Duodenal mucosa (tissue), 2 donors: Measurements from ENCODE around the gene VSIG8.

Experiments used
- H3K27ac ChIP-seq: one replicate; pipeline ENCODE4 v1.7.0; 2013; ENCODE audit warnings: low read depth, low read length
- H3K27me3 ChIP-seq, 2 donors: one replicate each; pipeline ENCODE4 v1.7.0; 2013; ENCODE audit warnings: low read length in 2 of 2, control low read depth in 1 of 2; ENCODE audit not compliant: insufficient read depth in 2 of 2, control insufficient read depth in 1 of 2
- H3K36me3 ChIP-seq, 2 donors: one replicate each; pipeline ENCODE4 v1.7.0; 2013; ENCODE audit warnings: low read length in 2 of 2, control low read depth in 1 of 2; ENCODE audit not compliant: insufficient read depth in 2 of 2, control insufficient read depth in 1 of 2
- H3K4me1 ChIP-seq, 2 donors: one replicate each; pipeline ENCODE4 v1.7.0; 2013; ENCODE audit warnings: low read length in 2 of 2, control low read depth in 1 of 2; ENCODE audit not compliant: insufficient read depth in 2 of 2, control insufficient read depth in 1 of 2
- H3K4me3 ChIP-seq, 2 donors: one replicate each; pipeline ENCODE4 v1.7.0; 2013; ENCODE audit warnings: low read length in 2 of 2, low read depth in 1 of 2
- H3K9ac ChIP-seq, 2 donors: one replicate each; pipeline ENCODE4 v1.7.0; 2013; ENCODE audit warnings: low read length in 2 of 2, low read depth in 1 of 2
- H3K9me3 ChIP-seq, 2 donors: one replicate each; pipeline ENCODE4 v1.7.0; 2013; ENCODE audit warnings: low read length in 2 of 2, control low read depth in 1 of 2; ENCODE audit not compliant: control insufficient read depth in 1 of 2

VSIG8 gene

GRCh38 chr1:159831412-159832141 lies 30.9 kb downstream of the VSIG8 start:
- peaks cover 0 to 7% of the 10 kb centered on the region in 2 donors for H3K4me1 ChIP-seq
- no peak overlapping the region for H3K9ac ChIP-seq
- no peaks in the 10 kb centered on the region for H3K27me3 ChIP-seq
- no peak overlapping the region for H3K4me3 ChIP-seq
- no peak overlapping the region for H3K27ac ChIP-seq
- no peaks in the 10 kb centered on the region for H3K9me3 ChIP-seq
- no peaks in the 10 kb centered on the region for H3K36me3 ChIP-seq

- Histone ChIP-seq H3K9ac (no peak overlapping the region), H3K36me3 (no peaks in the 10 kb centered on the region), H3K4me3 (no peak overlapping the region), H3K9me3 (no peaks in the 10 kb centered on the region), H3K27ac (no peak overlapping the region), H3K27me3 (no peaks in the 10 kb centered on the region), H3K4me1 (peaks cover 0 to 7% of the 10 kb centered on the region in 2 donors)
Measured at GRCh38 chr1:159830722-159831121, 31.7 kb downstream of the VSIG8 start.

GRCh38 chr1:159829822-159830465 lies 32.5 kb downstream of the VSIG8 start:
- no peak overlapping the region for H3K9ac ChIP-seq
- H3K27me3 ChIP-seq = no peaks in the 10 kb centered on the region
- no peak overlapping the region for H3K27ac ChIP-seq
- peaks cover 0 to 7% of the 10 kb centered on the region in 2 donors for H3K4me1 ChIP-seq
- no peak overlapping the region for H3K4me3 ChIP-seq
- no peaks in the 10 kb centered on the region for H3K9me3 ChIP-seq
- H3K36me3 ChIP-seq = no peaks in the 10 kb centered on the region

DNA sequence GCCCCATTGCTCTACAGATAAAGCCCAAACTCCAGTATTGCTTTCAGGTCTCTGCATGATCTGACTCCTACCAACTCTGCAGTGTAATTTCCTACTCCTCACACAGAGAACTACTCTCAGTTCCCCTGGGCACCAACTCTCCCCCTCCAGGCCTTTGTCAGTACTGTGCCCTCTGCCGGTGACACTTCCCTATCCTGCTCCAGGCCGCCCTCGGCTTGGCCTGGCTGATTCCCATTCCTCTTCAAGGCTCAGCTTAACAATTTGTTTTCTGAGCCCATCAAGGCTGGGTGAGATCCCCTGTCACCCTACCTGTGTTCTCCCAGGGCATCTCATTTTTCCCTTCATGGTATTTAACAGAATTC lies 33.2 kb downstream of the VSIG8 start:
- peaks cover 4 to 7% of the 10 kb centered on the region in 2 donors for H3K4me1 ChIP-seq
- H3K4me3 ChIP-seq = no peak overlapping the region
- H3K9ac ChIP-seq = no peak overlapping the region
- no peaks in the 10 kb centered on the region for H3K36me3 ChIP-seq
- H3K9me3 ChIP-seq = no peaks in the 10 kb centered on the region
- no peak overlapping the region for H3K27ac ChIP-seq
- no peaks in the 10 kb centered on the region for H3K27me3 ChIP-seq

GRCh38 chr1:159828581-159829272 lies 33.7 kb downstream of the VSIG8 start:
- peaks cover 9 to 10% of the 10 kb centered on the region in 2 donors for H3K4me1 ChIP-seq
- no peak overlapping the region for H3K27ac ChIP-seq
- H3K27me3 ChIP-seq = no peaks in the 10 kb centered on the region
- H3K9ac ChIP-seq = no peak overlapping the region
- no peaks in the 10 kb centered on the region for H3K36me3 ChIP-seq
- peak overlapping the region; percentile 23 to 33 for H3K4me3 ChIP-seq
- no peaks in the 10 kb centered on the region for H3K9me3 ChIP-seq

- peaks cover 13 to 16% of the 10 kb centered on the region in 2 donors for H3K4me1 ChIP-seq
- no peak overlapping the region for H3K27ac ChIP-seq
- H3K9me3 ChIP-seq = no peaks in the 10 kb centered on the region
- no peaks in the 10 kb centered on the region for H3K36me3 ChIP-seq
- H3K27me3 ChIP-seq = no peaks in the 10 kb centered on the region
- H3K9ac ChIP-seq = no peak overlapping the region
- peak overlapping the region; percentile 23 to 33 for H3K4me3 ChIP-seq
Measured at GRCh38 chr1:159828176-159828575, 34.3 kb downstream of the VSIG8 start.

DNA sequence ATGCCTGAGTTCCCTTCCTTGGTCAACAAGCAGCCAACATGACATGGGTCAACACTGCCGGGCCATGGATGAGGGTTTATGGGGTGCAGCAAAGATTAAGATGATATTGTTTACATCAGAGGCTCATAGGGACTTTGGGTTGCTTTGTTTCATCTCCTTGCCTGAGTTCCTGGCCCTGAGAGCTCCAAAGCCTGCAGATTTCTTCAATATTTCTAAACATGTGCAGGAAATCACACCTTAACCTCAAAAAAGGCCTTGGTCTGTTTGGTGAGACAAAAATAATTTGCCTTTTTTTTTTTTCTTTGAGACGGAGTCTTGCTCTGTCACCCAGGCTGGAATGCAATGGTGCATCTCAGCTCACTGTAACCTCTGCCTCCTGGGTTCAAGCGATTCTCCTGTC lies 34.9 kb downstream of the VSIG8 start:
- Histone ChIP-seq H3K9me3 (no peaks in the 10 kb centered on the region), H3K27ac (no peak overlapping the region), H3K9ac (no peak overlapping the region), H3K4me3 (peak overlapping the region; percentile 41 to 47), H3K36me3 (no peaks in the 10 kb centered on the region), H3K27me3 (no peaks in the 10 kb centered on the region), H3K4me1 (peaks cover 13 to 17% of the 10 kb centered on the region in 2 donors)

- H3K4me3 ChIP-seq = peak overlapping the region; percentile 41 to 47
Measured at GRCh38 chr1:159827102-159827490, 35.4 kb downstream of the VSIG8 start.

DNA sequence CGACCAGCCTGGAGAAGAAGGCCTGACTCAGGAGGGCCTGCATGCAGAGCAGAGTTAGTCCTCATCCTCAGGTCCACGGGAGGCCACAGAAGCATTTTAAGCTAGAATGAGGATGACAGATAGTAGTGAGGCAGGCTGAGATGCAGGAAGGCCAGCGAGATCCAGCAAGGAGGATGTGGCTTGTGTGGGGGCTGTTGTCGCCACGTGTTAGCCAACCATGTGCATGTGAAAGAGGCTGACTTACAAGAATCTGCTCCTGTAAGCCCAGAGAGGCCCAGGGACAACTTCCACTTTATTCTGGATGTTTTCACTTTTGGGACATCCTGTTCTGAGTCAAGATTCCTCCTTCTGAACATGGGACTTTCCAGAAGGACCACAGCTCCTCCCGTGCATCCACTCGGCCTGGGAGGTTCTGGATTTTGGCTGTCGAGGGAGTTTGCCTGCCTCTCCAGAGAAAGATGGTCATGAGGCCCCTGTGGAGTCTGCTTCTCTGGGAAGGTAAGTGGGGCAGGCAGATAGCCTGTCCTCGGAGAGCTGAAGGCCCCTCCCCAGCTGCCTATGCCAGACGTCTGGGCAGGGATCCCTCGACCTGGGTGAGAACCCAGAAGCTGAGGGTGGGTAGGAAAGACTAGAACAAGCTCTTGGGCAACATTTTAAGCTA lies 35.9 kb downstream of the VSIG8 start, which contains the start of gene SLAMF8:
Gene SLAMF8 (plus strand): TSS at position 433 of the 661 bp plus-strand sequence. CDS start 26 bp downstream, at position 459.
- Histone ChIP-seq H3K27me3 (no peaks in the 10 kb centered on the region), H3K4me3 (peak within 1 kb of the TSS; percentile 41 to 47), H3K27ac (no peak within 1 kb of the TSS), H3K36me3 (no peaks in the 10 kb centered on the region), H3K9me3 (no peaks in the 10 kb centered on the region), H3K9ac (no peak within 1 kb of the TSS), H3K4me1 (peaks cover 13 to 14% of the 10 kb centered on the region in 2 donors)

More at GRCh38 chr1:159827102-159827490, 35.4 kb downstream of the VSIG8 start:
- H3K4me1 ChIP-seq = peaks cover 13 to 17% of the 10 kb centered on the region in 2 donors
- H3K27me3 ChIP-seq = no peaks in the 10 kb centered on the region
- H3K36me3 ChIP-seq = no peaks in the 10 kb centered on the region
- H3K27ac ChIP-seq = no peak overlapping the region
- no peaks in the 10 kb centered on the region for H3K9me3 ChIP-seq
- H3K9ac ChIP-seq = no peak overlapping the region
